HG03460 (cell line): ENCODE data around the gene HAGHL.
"Not testable (repeated sequence)": the region's sequence is repeated elsewhere in the genome, so short reads cannot be mapped to it uniquely, and the experiment has no call there.

ENCODE experiments used
- ATAC-seq: cut with Tn5 transposase; IDR thresholded peaks from one replicate; pipeline ENCODE4 v1.9.1; 2021; ENCODE audit not compliant: unreplicated experiment

Gene HAGHL

DNA sequence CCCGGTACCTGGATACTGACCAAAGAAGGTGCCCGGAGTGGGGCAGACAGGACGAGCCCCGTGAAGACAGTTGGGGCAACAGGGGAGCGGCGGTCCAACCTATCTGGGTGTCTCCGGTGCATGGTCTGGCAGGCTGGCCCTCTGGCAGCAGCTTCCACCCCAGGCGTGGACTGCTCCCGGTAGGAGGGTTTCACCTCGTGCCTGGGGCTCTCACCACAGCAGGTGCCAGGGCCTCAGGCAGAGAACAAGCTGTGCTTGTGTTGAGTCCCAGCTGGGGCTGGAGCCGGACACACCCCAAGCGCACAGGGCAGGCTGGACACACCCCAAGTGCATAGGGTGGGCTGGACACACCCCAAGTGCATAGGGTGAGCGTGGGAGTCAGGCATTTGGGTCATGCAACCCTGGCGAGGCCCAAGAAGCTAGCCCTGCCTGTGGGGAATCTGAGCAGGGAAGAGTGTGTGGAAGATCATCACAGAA is 19.8 kb upstream of the HAGHL start:
- ATAC-seq = no peak

DNA sequence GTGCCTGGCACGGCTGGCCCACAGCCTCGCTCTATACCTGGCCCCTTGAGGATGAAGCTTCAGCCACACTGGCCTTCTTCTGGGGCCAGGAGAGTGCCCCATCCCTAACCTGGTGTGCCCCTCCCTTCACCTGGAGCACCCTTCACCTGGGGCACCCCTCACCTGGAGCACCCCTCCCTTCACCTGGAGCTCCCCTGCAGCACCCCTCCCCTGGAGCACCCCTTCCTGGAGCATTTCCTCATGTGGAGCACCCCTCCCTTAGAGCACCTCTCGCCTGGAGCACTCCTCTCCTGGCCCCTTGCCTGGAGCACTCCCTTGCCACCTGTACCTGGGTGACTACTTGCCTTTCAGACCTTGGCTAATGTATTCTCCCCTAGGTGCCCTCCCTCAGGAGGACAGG is 18.9 kb upstream of the HAGHL start:
- no peak for ATAC-seq

DNA sequence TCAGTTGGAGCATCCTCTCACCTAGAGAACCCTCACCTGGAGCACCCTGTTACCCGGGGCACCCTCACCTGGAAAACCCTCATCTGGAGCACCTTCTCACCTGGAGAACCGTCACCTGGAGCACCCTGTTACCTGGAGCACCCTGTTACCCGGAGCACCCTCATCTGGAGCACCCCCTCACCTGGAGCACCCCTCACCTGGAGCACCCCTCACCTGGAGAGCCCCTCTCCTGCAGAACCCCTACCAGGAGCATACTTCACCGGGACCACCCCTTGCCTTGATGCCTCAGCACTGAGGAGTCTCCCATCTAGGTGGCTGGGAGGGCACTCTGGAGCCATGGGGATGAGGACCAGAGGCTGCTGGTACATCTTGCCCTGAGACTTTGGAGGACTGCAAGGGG is 17.9 kb upstream of the HAGHL start:
- ATAC-seq = no peak

DNA sequence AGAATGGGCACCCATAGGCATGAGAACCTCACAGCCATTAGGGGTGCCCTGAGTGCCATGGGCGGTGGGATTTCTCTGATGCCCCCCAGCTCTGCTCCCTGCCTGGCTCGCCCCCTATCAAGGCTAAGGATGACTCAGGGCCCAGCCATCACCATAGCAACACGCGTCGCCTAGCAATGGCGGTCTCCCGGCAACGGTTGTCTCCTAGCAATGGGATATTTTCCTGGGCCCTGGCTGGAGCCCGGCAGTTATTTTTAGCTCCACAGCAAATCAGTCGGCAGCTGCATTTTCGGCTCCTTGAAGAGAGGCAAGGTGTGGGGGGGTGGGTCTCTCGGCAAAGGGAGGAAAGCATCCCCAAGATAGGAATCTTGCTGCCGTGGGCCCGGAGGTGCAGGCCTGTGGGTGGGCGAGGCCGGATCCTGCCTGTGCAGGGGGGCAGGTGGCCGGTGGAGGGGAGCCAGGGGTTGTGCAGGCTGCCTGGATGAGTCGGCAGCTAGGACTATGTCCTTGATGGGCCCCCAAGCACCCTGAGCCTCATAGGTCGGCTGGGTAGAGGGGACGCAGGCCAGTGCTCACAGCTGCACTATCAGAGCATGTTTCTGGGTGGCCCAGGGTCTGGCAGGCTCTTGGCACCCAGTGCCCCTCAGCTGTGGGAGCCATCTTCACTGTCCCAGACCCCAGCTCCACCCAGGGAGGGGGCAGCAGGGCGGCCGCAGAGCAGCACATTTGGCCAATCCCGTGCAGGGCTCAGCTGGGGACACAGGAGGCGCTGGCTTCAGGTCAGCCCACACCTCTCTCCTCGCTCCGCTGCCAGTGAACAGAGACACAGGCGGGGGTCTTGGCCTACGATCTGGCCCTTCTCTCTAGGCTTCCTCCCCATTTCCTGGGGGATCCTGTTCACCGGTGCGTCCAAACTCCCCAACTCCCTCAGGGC is 17.1 kb upstream of the HAGHL start:
- ATAC-seq = no peak

DNA sequence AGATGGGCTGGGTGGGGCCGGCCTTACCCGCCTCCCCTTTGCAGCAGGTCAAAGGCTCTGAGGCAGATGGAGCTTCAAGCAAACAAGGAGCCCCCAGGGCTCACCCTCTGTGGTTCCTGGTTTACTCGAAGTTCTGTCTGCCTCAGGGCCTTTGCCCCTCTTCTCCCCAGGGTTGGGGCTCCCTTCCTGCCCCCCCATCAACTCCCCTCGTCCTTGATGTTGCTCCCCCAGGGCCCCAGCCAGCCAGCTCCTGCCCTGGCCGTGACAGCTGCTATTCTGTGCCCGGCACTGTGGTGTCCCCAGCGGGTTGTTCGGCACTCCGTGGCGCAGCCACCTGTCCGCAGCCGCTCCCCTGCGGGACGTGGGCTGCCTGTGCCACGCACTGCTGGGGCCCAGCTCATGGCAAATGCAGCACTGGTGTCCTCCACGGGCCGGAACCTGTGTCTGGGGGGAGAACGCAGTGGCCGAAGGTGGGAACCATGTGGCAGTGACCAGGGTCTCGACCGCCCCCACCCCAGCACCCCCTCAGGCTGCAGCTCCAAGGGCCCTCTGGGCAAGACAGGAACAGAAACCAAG is 16.3 kb upstream of the HAGHL start:
- no peak for ATAC-seq

DNA sequence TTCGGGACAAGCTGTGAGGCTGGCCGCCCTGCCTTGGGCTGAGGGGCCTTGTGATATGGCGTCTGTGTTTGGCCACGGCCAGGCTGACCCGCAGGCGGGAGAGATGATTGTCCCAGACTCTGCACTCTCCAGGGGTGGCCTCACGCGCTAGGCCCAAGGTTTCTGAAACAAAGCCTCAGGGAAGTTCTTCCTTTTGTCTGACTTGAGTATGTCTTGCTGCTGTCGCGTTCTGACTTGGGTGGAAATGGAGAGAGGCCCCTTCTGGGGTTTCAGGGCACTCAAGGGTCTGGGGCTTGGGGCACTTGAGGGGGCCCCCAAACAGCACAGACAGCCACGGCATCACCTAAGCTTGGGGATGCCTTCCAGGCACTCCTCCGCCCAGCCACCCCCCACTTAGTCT is 15.8 kb upstream of the HAGHL start:
- ATAC-seq = no peak

DNA sequence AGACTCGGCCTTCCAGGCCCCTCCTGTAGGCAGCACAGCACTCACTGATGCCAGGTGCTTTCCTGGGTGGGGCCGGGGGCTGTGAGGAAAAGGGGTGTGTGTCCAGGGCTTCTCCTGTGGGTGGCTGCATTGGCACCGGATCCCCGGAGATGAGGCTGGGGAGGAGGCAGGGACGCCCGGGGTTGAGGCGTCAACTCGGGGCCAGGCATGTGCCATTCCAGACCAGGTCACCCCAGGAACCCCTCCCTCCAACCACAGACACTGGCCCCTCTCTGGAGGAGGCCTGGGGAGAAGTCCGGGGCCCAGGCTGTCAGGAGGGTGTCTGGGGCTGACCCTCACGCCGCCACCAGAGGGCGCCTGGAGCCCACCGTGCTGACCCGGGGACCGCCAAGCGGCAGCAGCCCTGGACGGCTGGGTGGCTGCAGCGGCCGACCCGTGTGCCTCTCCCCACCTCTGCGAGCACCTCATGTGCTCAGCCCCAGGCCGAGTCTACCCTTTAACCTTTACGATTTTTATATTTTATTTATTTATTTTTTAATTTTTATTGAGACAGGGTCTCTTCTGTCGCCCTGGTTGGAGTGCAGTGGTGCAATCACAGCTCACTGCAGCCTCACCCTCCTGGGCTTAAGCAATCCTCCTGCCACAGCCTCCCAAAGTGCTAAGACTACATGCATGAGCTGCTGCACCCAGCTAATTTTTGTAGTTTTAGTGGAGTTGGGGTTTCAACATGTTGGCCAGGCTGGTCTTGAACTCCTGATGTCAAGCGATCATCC is 15.2 kb upstream of the HAGHL start:
- ATAC-seq = no peak

DNA sequence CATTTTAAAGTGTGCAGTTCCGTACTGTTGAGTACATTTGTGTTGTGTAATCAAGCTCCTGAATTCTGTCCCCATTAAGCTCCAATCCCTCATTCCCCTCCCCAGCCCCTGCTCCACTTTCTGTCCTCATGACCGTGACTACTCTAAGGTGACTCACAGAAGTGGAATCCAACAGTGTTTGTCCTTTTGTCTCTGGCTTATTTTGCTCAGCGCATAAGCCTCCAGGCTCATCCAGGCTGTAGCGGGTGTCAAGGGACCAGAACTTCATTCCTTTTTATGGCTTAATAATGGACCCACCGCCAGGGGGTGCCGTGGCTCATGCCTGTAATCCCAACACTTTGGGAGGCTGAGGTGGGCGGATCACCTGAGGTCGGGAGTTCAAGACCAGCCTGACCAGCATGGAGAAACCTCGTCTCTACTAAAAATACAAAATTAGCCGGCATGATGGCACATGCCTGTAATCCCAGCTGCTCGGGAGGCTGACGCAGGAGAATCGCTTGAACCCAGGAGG is 14.1 kb upstream of the HAGHL start:
- ATAC-seq = not testable (repeated sequence)

DNA sequence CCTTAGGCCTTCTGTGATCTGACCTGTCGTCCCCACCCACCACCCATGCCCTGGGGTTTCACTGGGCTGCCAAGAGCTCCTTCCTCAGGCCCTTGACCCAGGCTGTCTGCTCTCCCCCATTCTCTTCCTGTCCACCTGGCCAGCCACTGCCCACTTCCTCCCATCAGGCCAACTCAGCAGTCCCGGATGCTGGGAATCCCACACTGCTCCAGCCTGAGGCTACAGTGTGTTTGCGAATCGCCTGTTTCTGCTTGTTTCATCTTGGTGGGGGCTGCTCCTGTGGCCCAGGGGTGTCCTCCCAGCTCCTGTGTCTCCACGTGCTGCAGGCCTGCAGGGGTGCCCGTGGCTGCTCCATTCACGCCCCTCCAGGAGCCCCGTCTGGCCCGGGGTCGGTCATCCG is 12.8 kb upstream of the HAGHL start:
- no peak for ATAC-seq

DNA sequence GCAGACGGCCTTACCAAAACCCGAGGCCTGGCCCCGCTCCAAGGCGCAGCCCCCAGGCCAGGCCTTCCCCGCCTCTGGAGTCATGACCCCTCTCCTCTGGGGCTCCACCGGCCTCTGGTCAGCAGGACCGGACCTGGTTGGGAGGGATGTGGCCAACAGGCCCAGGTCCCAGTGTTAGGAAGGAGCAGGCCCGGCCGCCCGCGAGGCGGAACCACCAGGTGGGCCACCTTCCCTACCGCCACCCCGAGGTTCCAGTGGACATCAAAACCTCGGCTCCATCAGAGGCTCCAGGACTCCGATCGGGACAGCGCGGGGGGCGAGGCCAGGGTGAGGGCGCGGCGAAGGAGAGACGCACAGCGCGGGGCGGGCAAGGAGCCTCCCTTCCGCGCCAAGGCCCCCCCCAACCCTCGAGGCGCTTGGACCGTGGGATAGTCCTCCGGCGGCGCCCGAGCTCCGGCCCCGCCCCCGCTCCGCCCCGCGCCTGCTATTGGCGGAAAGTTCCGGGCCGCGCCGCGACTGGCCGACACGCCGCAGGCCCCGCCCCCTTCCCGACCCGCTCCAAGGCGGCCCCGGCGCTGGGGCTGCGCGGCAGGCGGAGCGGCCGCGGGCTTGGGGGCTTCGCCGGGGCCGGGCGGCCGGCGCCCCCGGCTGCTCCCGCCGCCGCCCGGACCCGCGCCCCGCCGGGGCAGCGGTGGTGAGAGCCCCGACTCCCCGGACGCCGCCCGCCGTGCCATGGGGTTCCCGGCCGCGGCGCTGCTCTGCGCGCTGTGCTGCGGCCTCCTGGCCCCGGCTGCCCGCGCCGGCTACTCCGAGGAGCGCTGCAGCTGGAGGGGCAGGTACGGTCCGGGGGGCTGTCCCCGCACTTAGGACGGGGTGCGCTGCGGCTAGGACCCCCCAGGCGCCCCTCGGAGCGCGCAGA is 12.1 kb upstream of the HAGHL start, which contains the start of gene METRN:
TSS of gene METRN (plus strand) at position 561 of the 919 bp plus-strand sequence. CDS start at position 733, 172 bp downstream.
- peak; percentile 58 for ATAC-seq

DNA sequence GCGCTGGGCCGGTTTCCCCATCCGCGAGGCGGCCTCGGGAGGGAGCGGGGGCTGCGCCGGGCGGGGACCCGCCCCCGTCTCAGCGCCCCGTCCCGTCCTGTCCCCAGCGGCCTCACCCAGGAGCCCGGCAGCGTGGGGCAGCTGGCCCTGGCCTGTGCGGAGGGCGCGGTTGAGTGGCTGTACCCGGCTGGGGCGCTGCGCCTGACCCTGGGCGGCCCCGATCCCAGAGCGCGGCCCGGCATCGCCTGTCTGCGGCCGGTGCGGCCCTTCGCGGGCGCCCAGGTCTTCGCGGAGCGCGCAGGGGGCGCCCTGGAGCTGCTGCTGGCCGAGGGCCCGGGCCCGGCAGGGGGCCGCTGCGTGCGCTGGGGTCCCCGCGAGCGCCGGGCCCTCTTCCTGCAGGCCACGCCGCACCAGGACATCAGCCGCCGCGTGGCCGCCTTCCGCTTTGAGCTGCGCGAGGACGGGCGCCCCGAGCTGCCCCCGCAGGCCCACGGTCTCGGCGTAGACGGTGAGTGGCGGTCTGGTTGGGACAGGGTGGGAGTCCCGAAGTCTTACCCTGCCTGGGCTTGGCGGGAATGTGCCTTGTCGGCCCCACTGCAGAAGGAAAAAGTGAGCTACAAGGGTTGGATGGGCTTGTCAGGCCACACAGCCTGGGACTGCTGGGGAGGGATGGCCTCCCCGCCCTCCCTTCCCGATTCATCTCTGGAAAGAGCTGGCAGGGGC is 11.3 kb upstream of the HAGHL start:
- peak; percentile 9 for ATAC-seq

DNA sequence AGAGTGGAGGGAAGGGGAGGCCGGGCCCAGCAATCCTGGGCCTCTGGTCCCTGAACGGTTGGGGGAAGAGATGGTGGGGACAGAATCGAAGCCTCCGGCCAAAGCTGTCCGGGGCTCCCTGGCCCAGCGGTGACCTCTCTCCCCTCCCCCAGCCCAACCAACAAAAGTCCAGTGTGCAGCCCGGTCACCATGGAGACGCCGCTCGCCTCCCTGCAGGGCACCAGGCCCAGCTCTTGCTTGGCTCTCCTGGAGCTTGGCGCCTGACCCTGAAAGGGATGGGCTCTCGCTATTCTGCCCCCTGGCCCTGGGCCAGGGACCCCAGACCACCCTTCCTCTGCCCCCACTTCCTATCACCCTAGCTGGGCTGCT is 10.7 kb upstream of the HAGHL start:
- no peak for ATAC-seq

DNA sequence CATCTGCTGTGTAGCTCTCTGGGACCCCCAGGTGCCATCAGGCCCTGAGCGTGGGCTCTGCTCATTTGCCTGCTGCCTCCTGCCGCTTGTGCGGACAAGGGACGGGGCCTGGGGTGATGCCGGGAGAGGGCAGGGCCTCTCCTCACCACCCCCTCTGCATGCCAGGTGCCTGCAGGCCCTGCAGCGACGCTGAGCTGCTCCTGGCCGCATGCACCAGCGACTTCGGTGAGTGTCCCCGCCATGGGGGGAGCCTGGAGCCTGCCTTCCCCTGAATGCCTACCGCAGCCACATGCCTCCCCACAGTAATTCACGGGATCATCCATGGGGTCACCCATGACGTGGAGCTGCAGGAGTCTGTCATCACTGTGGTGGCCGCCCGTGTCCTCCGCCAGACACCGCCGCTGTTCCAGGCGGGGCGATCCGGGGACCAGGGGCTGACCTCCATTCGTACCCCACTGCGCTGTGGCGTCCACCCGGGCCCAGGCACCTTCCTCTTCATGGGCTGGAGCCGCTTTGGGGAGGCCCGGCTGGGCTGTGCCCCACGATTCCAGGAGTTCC is 10.1 kb upstream of the HAGHL start:
- ATAC-seq = no peak

DNA sequence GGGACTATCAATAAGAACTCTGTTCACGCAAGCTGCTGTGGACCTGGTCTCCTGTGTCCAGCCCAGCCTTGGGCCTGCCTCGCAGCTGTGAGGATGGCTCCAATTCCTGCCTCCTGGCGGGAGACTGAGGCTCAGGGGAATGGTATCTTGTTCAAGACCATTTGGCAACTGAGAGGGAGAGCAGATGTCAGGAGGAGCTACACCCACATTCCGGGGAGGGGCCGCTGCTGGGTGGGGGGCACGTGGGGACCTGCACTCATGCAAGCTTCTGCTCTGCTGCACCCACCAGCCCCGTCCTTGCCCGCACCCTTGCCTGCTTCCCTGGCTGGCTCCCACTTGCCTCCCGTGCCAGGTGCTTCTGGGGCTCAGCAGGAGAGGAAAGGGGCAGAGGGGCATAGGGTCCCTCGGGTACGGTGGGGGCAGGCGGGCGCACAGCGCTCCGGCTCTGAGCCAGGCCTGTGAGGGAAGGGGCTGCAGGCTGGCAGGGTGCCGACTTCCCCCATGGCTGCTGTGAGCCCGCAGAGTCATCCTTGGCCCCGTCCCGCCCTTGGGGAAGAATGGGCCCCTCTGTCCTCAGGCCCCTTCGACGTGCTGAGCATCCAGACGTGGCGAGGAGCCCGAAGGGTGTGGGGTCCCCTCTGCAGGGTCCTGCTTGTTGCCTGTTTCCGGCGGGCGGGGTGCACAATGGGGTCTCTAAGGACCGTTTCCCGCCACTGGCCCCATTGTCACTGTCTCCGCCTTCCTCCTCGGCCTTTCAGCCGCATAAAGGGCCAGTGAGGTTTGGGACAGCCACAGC is 9.3 kb upstream of the HAGHL start:
- ATAC-seq = no peak

DNA sequence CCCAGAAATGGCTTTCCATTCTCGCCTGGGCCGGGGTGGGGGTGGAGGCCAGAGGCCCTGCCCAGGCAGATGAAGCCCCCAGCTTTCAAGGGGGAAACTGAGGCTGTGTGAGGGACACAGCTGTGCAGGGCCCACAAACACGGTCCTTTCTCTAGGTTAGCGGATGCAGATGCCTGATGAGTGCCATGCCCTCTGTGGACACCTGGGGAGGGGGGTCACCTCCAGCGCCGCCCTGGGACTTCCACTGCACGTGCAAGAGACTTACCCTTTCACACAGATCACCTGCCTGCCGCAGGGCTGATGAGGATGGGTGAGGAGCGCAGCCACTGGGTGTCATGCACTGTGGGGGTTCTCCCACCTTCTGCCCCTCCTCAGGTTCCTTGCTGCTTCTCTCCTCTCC is 8.5 kb upstream of the HAGHL start:
- no peak for ATAC-seq

DNA sequence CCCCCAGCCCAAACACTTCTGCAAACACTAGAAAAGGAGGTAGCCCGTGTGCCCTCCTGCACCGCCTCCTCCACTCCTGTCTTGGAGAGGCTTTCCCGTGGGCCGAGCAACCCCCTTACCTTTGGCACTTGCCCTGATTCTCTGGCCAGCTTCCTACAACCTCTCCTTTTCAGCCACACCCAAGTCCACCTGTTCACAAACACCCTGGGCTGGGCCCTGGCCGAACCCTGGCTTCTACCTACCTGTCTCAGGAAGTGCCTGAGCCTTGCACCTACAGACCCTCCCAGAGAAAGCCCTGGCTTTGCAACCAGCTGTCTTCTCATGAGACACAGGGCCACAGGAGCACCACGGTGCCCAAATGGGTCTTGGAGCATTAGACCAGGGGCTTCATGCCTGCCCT is 8.0 kb upstream of the HAGHL start:
- ATAC-seq = no peak

DNA sequence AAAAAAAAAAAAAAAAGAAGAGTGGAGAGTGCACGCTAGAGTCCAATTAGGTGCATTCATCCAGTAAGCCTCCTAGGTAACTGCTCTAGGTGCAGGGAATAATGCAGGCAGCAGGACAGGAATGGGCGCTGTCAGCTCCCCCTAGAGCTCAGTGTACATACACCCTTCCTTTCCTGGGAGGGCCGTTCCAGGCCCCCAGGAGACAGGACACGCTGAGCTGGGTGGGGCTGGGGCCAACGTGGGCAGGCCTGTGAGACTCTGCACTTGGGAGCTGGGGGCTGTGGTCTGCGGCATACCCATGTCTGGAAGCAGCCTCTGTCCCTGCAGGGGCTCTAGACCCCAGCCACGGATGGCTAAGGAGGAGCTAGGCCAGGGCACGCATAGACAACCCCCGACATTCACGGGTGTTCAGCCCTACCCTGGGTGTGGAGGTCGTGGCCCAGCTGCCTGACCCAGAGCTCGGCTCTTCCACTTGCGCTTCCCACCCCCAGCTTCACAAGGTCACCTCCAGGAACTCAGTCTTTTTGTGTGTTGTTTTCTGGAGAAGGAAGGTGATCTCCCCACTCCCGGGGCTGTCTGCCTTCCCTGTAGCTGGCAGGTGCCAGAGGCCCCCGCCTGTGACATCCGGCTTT is 7.0 kb upstream of the HAGHL start:
- ATAC-seq = no peak

DNA sequence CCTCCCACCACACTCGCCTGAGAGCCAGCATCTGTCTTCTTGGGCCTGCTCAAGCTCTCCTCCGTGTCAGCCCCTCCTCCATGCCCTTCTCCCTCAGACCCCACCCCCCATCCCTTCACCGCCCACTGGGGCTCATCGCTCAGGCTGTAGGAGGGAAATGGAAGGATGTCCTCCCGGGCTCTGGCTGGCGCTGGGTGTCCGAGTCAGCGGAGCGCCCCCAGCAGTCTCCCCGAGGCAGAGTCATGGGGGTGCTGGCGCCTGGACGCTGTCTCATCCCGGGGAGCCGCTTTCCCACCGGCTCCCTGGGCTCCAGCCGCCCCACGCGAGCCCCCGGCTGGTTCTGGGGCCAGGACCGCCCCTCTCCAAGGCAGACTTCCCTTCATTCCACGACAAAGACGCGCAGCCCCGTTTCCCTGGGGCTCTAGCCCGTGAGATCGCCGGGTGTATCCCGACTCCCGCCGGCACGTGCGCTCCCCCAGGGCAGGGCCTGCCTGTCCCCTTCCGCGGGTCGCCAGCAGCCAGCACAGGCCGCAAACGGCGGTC is 6.4 kb upstream of the HAGHL start:
- ATAC-seq = peak; percentile 29
